ENCODE results near the gene TUBB1. TPM values are rescaled to one million over a fixed set of nuclear protein-coding genes. Genes with fewer than 3 reads are reported as not detected.

Gene TUBB1
- total and polyA plus RNA-seq, 2 of the 13 experiments (the other 11 are each of a cell fraction or from before 2014, with no cell fraction given): 0.11 to 57.6 TPM

- TF ChIP-seq ZMYM4 (CRISPR knock-in tag; IDR thresholded peaks at IDR 0.05): peak; percentile 11; the same call in 1 of the 2 replicates
- TF ChIP-seq, protein P1, sequence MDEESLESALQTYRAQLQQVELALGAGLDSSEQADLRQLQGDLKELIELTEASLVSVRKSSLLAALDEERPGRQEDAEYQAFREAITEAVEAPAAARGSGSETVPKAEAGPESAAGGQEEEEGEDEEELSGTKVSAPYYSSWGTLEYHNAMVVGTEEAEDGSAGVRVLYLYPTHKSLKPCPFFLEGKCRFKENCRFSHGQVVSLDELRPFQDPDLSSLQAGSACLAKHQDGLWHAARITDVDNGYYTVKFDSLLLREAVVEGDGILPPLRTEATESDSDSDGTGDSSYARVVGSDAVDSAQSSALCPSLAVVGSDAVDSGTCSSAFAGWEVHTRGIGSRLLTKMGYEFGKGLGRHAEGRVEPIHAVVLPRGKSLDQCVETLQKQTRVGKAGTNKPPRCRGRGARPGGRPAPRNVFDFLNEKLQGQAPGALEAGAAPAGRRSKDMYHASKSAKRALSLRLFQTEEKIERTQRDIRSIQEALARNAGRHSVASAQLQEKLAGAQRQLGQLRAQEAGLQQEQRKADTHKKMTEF (CRISPR knock-in tag; IDR thresholded peaks at IDR 0.05): peak; percentile 41; the same call in 1 of the 2 replicates
- TF ChIP-seq ZNF230 (CRISPR knock-in tag; IDR thresholded peaks at IDR 0.05): 0 out of 2 replicates have a peak, but pooled peaks have one; percentile 48
- TF ChIP-seq JDP2 (CRISPR knock-in tag; IDR thresholded peaks at IDR 0.05; ENCODE audit: borderline replicate concordance): no peak
- TF ChIP-seq BRCA1 (CRISPR knock-in tag; IDR thresholded peaks at IDR 0.05): 0 out of 2 replicates have a peak, but pooled peaks have one; percentile 11
- TF ChIP-seq, protein P2, sequence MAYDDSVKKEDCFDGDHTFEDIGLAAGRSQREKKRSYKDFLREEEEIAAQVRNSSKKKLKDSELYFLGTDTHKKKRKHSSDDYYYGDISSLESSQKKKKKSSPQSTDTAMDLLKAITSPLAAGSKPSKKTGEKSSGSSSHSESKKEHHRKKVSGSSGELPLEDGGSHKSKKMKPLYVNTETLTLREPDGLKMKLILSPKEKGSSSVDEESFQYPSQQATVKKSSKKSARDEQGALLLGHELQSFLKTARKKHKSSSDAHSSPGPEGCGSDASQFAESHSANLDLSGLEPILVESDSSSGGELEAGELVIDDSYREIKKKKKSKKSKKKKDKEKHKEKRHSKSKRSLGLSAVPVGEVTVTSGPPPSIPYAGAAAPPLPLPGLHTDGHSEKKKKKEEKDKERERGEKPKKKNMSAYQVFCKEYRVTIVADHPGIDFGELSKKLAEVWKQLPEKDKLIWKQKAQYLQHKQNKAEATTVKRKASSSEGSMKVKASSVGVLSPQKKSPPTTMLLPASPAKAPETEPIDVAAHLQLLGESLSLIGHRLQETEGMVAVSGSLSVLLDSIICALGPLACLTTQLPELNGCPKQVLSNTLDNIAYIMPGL (CRISPR knock-in tag; IDR thresholded peaks at IDR 0.05; ENCODE audit: borderline replicate concordance in 1 of 2, low read depth in 1 of 2): no peak
- TF ChIP-seq, protein P3, sequence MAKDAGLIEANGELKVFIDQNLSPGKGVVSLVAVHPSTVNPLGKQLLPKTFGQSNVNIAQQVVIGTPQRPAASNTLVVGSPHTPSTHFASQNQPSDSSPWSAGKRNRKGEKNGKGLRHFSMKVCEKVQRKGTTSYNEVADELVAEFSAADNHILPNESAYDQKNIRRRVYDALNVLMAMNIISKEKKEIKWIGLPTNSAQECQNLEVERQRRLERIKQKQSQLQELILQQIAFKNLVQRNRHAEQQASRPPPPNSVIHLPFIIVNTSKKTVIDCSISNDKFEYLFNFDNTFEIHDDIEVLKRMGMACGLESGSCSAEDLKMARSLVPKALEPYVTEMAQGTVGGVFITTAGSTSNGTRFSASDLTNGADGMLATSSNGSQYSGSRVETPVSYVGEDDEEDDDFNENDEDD (CRISPR knock-in tag; IDR thresholded peaks at IDR 0.05; ENCODE audit: borderline replicate concordance): 0 out of 2 replicates have a peak, but pooled peaks have one; percentile 19
- TF ChIP-seq NR2F6 (IDR thresholded peaks at IDR 0.05): 0 out of 2 replicates have a peak, but pooled peaks have one; percentile 63
- TF ChIP-seq NR2F6 (CRISPR knock-in tag; IDR thresholded peaks at IDR 0.05): peak; percentile 82
- TF ChIP-seq, protein P4, sequence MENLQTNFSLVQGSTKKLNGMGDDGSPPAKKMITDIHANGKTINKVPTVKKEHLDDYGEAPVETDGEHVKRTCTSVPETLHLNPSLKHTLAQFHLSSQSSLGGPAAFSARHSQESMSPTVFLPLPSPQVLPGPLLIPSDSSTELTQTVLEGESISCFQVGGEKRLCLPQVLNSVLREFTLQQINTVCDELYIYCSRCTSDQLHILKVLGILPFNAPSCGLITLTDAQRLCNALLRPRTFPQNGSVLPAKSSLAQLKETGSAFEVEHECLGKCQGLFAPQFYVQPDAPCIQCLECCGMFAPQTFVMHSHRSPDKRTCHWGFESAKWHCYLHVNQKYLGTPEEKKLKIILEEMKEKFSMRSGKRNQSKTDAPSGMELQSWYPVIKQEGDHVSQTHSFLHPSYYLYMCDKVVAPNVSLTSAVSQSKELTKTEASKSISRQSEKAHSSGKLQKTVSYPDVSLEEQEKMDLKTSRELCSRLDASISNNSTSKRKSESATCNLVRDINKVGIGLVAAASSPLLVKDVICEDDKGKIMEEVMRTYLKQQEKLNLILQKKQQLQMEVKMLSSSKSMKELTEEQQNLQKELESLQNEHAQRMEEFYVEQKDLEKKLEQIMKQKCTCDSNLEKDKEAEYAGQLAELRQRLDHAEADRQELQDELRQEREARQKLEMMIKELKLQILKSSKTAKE (CRISPR knock-in tag; IDR thresholded peaks at IDR 0.05; ENCODE audit: borderline replicate concordance): peak; percentile 60; the same call in 1 of the 2 replicates
- TF ChIP-seq MLXIP (CRISPR knock-in tag; IDR thresholded peaks at IDR 0.05; ENCODE audit: borderline replicate concordance): no peak
- no peak for TF ChIP-seq ZNF569 (CRISPR knock-in tag; IDR thresholded peaks at IDR 0.05; ENCODE audit: borderline replicate concordance)
- peak; percentile 84 for TF ChIP-seq RXRB (CRISPR knock-in tag; IDR thresholded peaks at IDR 0.05; ENCODE audit: borderline replicate concordance)
- 0 out of 2 replicates have a peak, but pooled peaks have one; percentile 14 for TF ChIP-seq PRDM15 (CRISPR knock-in tag; IDR thresholded peaks at IDR 0.05)
These were observed 12.9 kb upstream of the TUBB1 start (continued) for GRCh38 chr20:59006167-59006863.
